Heart left ventricle (tissue), 13 donors: ENCODE results near the gene CCDC50.

Experiments used
- CTCF ChIP-seq, 12 donors: fragments of 200-600 bp; sonication (generic) in 4 of 12; IDR thresholded peaks; one replicate each; pipeline versions ENCODE4 v1.5.0 to v1.8.0; 2018 to 2022; ENCODE audit warnings: antibody characterized with exemption in 12 of 12, mild to moderate bottlenecking in 5 of 12
- POLR2A ChIP-seq, 2 donors: fragments of 450-650 bp; IDR thresholded peaks; one replicate each; pipeline ENCODE4 v1.6.1; 2017; ENCODE audit warnings: antibody characterized with exemption in 2 of 2, mild to moderate bottlenecking in 2 of 2, moderate library complexity in 2 of 2
- donor health status: ischemic (EF 13 %, LVEDD 7.1; RV severe dilation, severe dysfunction).
- donor health status: DM: no; HTN: yes; CAD: no.
- donor health status: DM: no; HTN: no; CAD: no.
- donor health status: ischemic (EF 25% LVEDD 6.9; RV normal size, moderate dysfunction).
- donor health status: ischemic (EF 25% LVEDD 5.7; RV mildly dilated, moderate dysfunction).
- donor health status: ischemic (EF 35%, LVEDD 5.7; RV mildly dilated, moderate dysfunction).
- donor health status: nonischemic (EF 11% LVEDD 7.7; RV severe dilation, severe dysfunction).
- donor health status: DM: yes; HTN: yes; CAD: no.
- donor health status: PGD.
- donor health status: ischemic (EF 29% LVEDD 5.4; RV normal size, mild dysfunction).
- donor health status: nonischemic (EF 23%, LVEDD 6.1; RV moderate dilation, normal function).

DNA sequence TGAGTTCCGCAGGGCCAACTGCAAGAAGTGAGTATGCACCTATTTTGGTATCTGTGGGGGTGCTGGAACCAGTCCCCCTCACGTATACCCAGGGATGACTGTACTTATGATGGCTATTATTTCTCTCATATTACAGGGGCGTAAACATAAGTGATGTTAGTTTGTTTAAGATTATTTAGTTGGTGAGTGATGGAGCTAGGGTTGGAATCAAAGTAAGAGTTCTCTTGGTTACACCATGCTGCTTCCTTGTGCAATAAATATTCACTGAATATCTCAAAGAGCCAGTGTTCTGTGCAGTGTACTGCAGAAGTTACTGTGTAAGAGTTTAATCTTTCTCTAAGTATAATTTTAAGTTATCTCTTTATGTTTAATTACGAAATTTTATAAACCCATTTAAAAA lies 13.9 kb downstream of the CCDC50 start:
- TF ChIP-seq CTCF (IDR thresholded peaks at IDR 0.05) (no peak), POLR2A (IDR thresholded peaks at IDR 0.05) (no peak)
